SK-N-MC (cell line): Measurements from ENCODE around the gene CCDC93.

Source experiments
- DNase-seq: peaks from one replicate; pipeline ENCODE4 v3.0.0-alpha.2; 2011; ENCODE audit warnings: low read depth, low spot score
- H3K27ac ChIP-seq: fragments of 200-600 bp; sonication (generic); 2 replicates; pipeline ENCODE4 v1.5.1; 2016; ENCODE audit warnings: mixed run types
- H3K36me3 ChIP-seq: fragments of 200-600 bp; sonication (generic); 2 replicates; pipeline ENCODE4 v1.6.1; 2017; ENCODE audit warnings: antibody characterized with exemption, low read length, mixed read lengths; ENCODE audit not compliant: insufficient read depth
- H3K4me3 ChIP-seq: fragments of 200-600 bp; sonication (generic); 2 replicates; pipeline ENCODE4 v1.5.1; 2016
- H3K9ac ChIP-seq: fragments of 200-600 bp; sonication (generic); 2 replicates; pipeline ENCODE4 v1.8.0; 2017; ENCODE audit warnings: mixed run types, mixed read lengths; ENCODE audit not compliant: insufficient read length
- H3K9me3 ChIP-seq: fragments of 200-600 bp; sonication (generic); 2 replicates; pipeline ENCODE4 v1.6.1; 2017; ENCODE audit warnings: low read depth, mild to moderate bottlenecking, antibody characterized with exemption, low read length, moderate library complexity, mixed read lengths
- EZH2 ChIP-seq: fragments of 200-600 bp; sonication (generic); IDR thresholded peaks from one replicate; pipeline ENCODE4 v1.6.1; 2017; ENCODE audit warnings: antibody characterized with exemption
- FOXP2 ChIP-seq: optimal IDR thresholded peaks from 2 replicates; pipeline ENCODE3; 2011; ENCODE audit warnings: mild to moderate bottlenecking, moderate library complexity; ENCODE audit not compliant: insufficient read depth; ENCODE audit errors: extremely low read length, control extremely low read depth
- POLR2AphosphoS5 ChIP-seq: IDR thresholded peaks from 2 replicates; pipeline ENCODE4 v1.6.1; 2012; ENCODE audit warnings: mild to moderate bottlenecking, low read depth, low read length, borderline replicate concordance

Gene CCDC93

GRCh38 chr2:117994729-117995128, 19.1 kb downstream of the CCDC93 start:
- TF ChIP-seq POLR2AphosphoS5 (no peak), FOXP2 (no peak), EZH2 (no peak)
- Histone ChIP-seq H3K9ac (no peak overlapping the region), H3K36me3 (peaks cover 40% of the 10 kb centered on the region), H3K4me3 (no peak overlapping the region), H3K9me3 (no peaks in the 10 kb centered on the region), H3K27ac (no peak overlapping the region)
- no peak for DNase-seq

GRCh38 chr2:117989854-117990438, 23.9 kb downstream of the CCDC93 start:
- no peak overlapping the region for H3K9ac ChIP-seq
- peaks cover 19% of the 10 kb centered on the region; the same call in 1 of the 2 replicates for H3K36me3 ChIP-seq
- TF ChIP-seq EZH2 = no peak
- TF ChIP-seq POLR2AphosphoS5 = no peak
- no peak for TF ChIP-seq FOXP2
- no peak overlapping the region for H3K27ac ChIP-seq
- H3K9me3 ChIP-seq = no peaks in the 10 kb centered on the region
- no peak overlapping the region for H3K4me3 ChIP-seq
- DNase-seq = no peak

DNA sequence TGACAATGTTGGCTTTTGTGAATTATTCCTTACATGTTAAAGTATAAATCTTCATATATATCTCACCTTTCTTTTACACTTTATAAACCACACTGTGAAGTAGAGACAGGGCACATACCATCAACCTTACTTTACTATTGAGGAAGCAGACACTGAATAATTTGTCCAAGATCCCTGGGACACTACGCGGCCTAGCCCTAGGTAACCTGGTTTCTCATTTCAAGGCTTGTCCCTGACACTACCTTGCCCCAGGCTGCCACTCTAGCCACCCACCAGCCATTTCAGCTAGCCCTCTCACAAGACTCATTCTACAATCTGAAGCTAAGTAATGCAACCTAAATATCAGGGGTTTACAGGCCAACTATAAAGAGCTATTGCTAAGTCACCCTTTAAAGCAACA, 26.7 kb downstream of the CCDC93 start:
- no peaks in the 10 kb centered on the region for H3K9me3 ChIP-seq
- peaks cover 12% of the 10 kb centered on the region; the same call in 1 of the 2 replicates for H3K36me3 ChIP-seq
- H3K9ac ChIP-seq = no peak overlapping the region
- no peak overlapping the region for H3K4me3 ChIP-seq
- H3K27ac ChIP-seq = no peak overlapping the region
- DNase-seq = no peak
- TF ChIP-seq POLR2AphosphoS5 (no peak), EZH2 (no peak), FOXP2 (no peak)

- H3K27ac ChIP-seq = no peak overlapping the region
- no peak for DNase-seq
- H3K4me3 ChIP-seq = no peak overlapping the region
- TF ChIP-seq POLR2AphosphoS5 (no peak), EZH2 (no peak), FOXP2 (no peak)
- peaks cover 9% of the 10 kb centered on the region; the same call in 1 of the 2 replicates for H3K36me3 ChIP-seq
- H3K9ac ChIP-seq = no peak overlapping the region
- no peaks in the 10 kb centered on the region for H3K9me3 ChIP-seq
Measured at GRCh38 chr2:117985092-117985491, 28.8 kb downstream of the CCDC93 start.

- no peak for TF ChIP-seq FOXP2
- no peak for TF ChIP-seq POLR2AphosphoS5
- TF ChIP-seq EZH2 = no peak
- H3K4me3 ChIP-seq = no peak overlapping the region
- no peak for DNase-seq
- H3K9ac ChIP-seq = no peak overlapping the region
- H3K27ac ChIP-seq = no peak overlapping the region
- H3K9me3 ChIP-seq = no peaks in the 10 kb centered on the region
- H3K36me3 ChIP-seq = peaks cover 3% of the 10 kb centered on the region; the same call in 1 of the 2 replicates
Measured at GRCh38 chr2:117984208-117984607, 29.7 kb downstream of the CCDC93 start.

- Histone ChIP-seq H3K9ac (no peak overlapping the region), H3K36me3 (peaks cover 3% of the 10 kb centered on the region; the same call in 1 of the 2 replicates), H3K9me3 (no peaks in the 10 kb centered on the region), H3K27ac (no peak overlapping the region), H3K4me3 (no peak overlapping the region)
- no peak for DNase-seq
- TF ChIP-seq FOXP2 = no peak
- no peak for TF ChIP-seq POLR2AphosphoS5
- TF ChIP-seq EZH2 = no peak
Measured at GRCh38 chr2:117983040-117983439, 30.8 kb downstream of the CCDC93 start.

GRCh38 chr2:117982376-117983033, 31.4 kb downstream of the CCDC93 start:
- Histone ChIP-seq H3K27ac (no peak overlapping the region), H3K9me3 (no peaks in the 10 kb centered on the region), H3K4me3 (no peak overlapping the region), H3K9ac (no peak overlapping the region), H3K36me3 (peaks cover 8% of the 10 kb centered on the region; the same call in 1 of the 2 replicates)
- TF ChIP-seq EZH2 (no peak), POLR2AphosphoS5 (no peak), FOXP2 (no peak)
- DNase-seq = no peak

GRCh38 chr2:117981810-117982209, 32.1 kb downstream of the CCDC93 start:
- TF ChIP-seq FOXP2 (no peak), EZH2 (no peak), POLR2AphosphoS5 (no peak)
- no peak for DNase-seq
- no peaks in the 10 kb centered on the region for H3K9me3 ChIP-seq
- H3K4me3 ChIP-seq = no peak overlapping the region
- H3K36me3 ChIP-seq = peaks cover 10% of the 10 kb centered on the region; the same call in 1 of the 2 replicates
- no peak overlapping the region for H3K9ac ChIP-seq
- H3K27ac ChIP-seq = no peak overlapping the region
